ENCODE results near the gene DNAJA4.
"Not testable (repeated sequence)": the region's sequence is repeated elsewhere in the genome, so short reads cannot be mapped to it uniquely, and the experiment has no call there.

Gene DNAJA4

GRCh38 chr15:78232951-78233350 is 31.4 kb upstream of the DNAJA4 start:
- TF ChIP-seq POLR2AphosphoS5 (IDR thresholded peaks at IDR 0.05; ENCODE audit: low read depth, low read length) (no peak), TAF1 (IDR thresholded peaks at IDR 0.05; ENCODE audit: borderline replicate concordance, low read depth, low read length) (no peak), POLR2A (IDR thresholded peaks at IDR 0.05; ENCODE audit: low read depth, low read length) (no peak)
- FAIRE-seq (no peak), DNase-seq (ENCODE audit: insufficient read length) (no peak)

GRCh38 chr15:78233496-78233895 is 30.9 kb upstream of the DNAJA4 start:
- TF ChIP-seq TAF1 (IDR thresholded peaks at IDR 0.05; ENCODE audit: borderline replicate concordance, low read depth, low read length) = no peak
- no peak for TF ChIP-seq POLR2AphosphoS5 (IDR thresholded peaks at IDR 0.05; ENCODE audit: low read depth, low read length)
- TF ChIP-seq POLR2A (IDR thresholded peaks at IDR 0.05; ENCODE audit: low read depth, low read length) = no peak
- DNase-seq (ENCODE audit: insufficient read length) (no peak), FAIRE-seq (no peak)

- no peak for TF ChIP-seq TAF1 (IDR thresholded peaks at IDR 0.05; ENCODE audit: borderline replicate concordance, low read depth, low read length)
- no peak for TF ChIP-seq POLR2A (IDR thresholded peaks at IDR 0.05; ENCODE audit: low read depth, low read length)
- TF ChIP-seq POLR2AphosphoS5 (IDR thresholded peaks at IDR 0.05; ENCODE audit: low read depth, low read length) = no peak
- no peak for DNase-seq (ENCODE audit: insufficient read length)
- no peak for FAIRE-seq
Measured at GRCh38 chr15:78234515-78235040, 29.8 kb upstream of the DNAJA4 start, which contains the start of gene ACSBG1. TSS of gene ACSBG1 (minus strand) at chr15:78234565. CDS start at chr15:78234501, 64 bp downstream.

- no peak for DNase-seq (ENCODE audit: insufficient read length)
- FAIRE-seq = no peak
- TF ChIP-seq POLR2AphosphoS5 (IDR thresholded peaks at IDR 0.05; ENCODE audit: low read depth, low read length) (no peak), TAF1 (IDR thresholded peaks at IDR 0.05; ENCODE audit: borderline replicate concordance, low read depth, low read length) (no peak), POLR2A (IDR thresholded peaks at IDR 0.05; ENCODE audit: low read depth, low read length) (no peak)
Measured at GRCh38 chr15:78236491-78236890, 27.9 kb upstream of the DNAJA4 start.

GRCh38 chr15:78237146-78237545 is 27.2 kb upstream of the DNAJA4 start:
- no peak for DNase-seq (ENCODE audit: insufficient read length)
- FAIRE-seq = no peak
- TF ChIP-seq TAF1 (IDR thresholded peaks at IDR 0.05; ENCODE audit: borderline replicate concordance, low read depth, low read length) (no peak), POLR2AphosphoS5 (IDR thresholded peaks at IDR 0.05; ENCODE audit: low read depth, low read length) (no peak), POLR2A (IDR thresholded peaks at IDR 0.05; ENCODE audit: low read depth, low read length) (no peak)

- FAIRE-seq (no peak), DNase-seq (ENCODE audit: insufficient read length) (no peak)
- TF ChIP-seq TAF1 (IDR thresholded peaks at IDR 0.05; ENCODE audit: borderline replicate concordance, low read depth, low read length) (no peak), POLR2AphosphoS5 (IDR thresholded peaks at IDR 0.05; ENCODE audit: low read depth, low read length) (no peak), POLR2A (IDR thresholded peaks at IDR 0.05; ENCODE audit: low read depth, low read length) (no peak)
Measured at GRCh38 chr15:78239811-78240210, 24.6 kb upstream of the DNAJA4 start.

GRCh38 chr15:78241017-78241416 is 23.3 kb upstream of the DNAJA4 start:
- TF ChIP-seq POLR2AphosphoS5 (IDR thresholded peaks at IDR 0.05; ENCODE audit: low read depth, low read length) = no peak
- DNase-seq (ENCODE audit: insufficient read length) = peak; percentile 84
- FAIRE-seq = peak; percentile 63

- TF ChIP-seq POLR2AphosphoS5 (IDR thresholded peaks at IDR 0.05; ENCODE audit: low read depth, low read length) (no peak), TAF1 (IDR thresholded peaks at IDR 0.05; ENCODE audit: borderline replicate concordance, low read depth, low read length) (no peak), POLR2A (IDR thresholded peaks at IDR 0.05; ENCODE audit: low read depth, low read length) (no peak)
- DNase-seq (ENCODE audit: insufficient read length) (no peak), FAIRE-seq (no peak)
Measured at GRCh38 chr15:78242128-78242527, 22.2 kb upstream of the DNAJA4 start.

- DNase-seq (ENCODE audit: insufficient read length) (no peak), FAIRE-seq (no peak)
Measured at GRCh38 chr15:78243058-78243457, 21.3 kb upstream of the DNAJA4 start.

GRCh38 chr15:78243491-78243941 is 20.8 kb upstream of the DNAJA4 start:
- DNase-seq (ENCODE audit: insufficient read length) (no peak), FAIRE-seq (no peak)
- no peak for TF ChIP-seq POLR2AphosphoS5 (IDR thresholded peaks at IDR 0.05; ENCODE audit: low read depth, low read length)
- TF ChIP-seq POLR2A (IDR thresholded peaks at IDR 0.05; ENCODE audit: low read depth, low read length) = no peak
- no peak for TF ChIP-seq TAF1 (IDR thresholded peaks at IDR 0.05; ENCODE audit: borderline replicate concordance, low read depth, low read length)

More at GRCh38 chr15:78243058-78243457, 21.3 kb upstream of the DNAJA4 start:
- no peak for TF ChIP-seq POLR2AphosphoS5 (IDR thresholded peaks at IDR 0.05; ENCODE audit: low read depth, low read length)
- TF ChIP-seq POLR2A (IDR thresholded peaks at IDR 0.05; ENCODE audit: low read depth, low read length) = no peak
- no peak for TF ChIP-seq TAF1 (IDR thresholded peaks at IDR 0.05; ENCODE audit: borderline replicate concordance, low read depth, low read length)

GRCh38 chr15:78244101-78244500 is 20.3 kb upstream of the DNAJA4 start:
- FAIRE-seq = no peak
- TF ChIP-seq TAF1 (IDR thresholded peaks at IDR 0.05; ENCODE audit: borderline replicate concordance, low read depth, low read length) = no peak
- TF ChIP-seq POLR2AphosphoS5 (IDR thresholded peaks at IDR 0.05; ENCODE audit: low read depth, low read length) = no peak
- TF ChIP-seq POLR2A (IDR thresholded peaks at IDR 0.05; ENCODE audit: low read depth, low read length) = no peak
- DNase-seq (ENCODE audit: insufficient read length) = no peak

- no peak for DNase-seq (ENCODE audit: insufficient read length)
- no peak for FAIRE-seq
- TF ChIP-seq POLR2A (IDR thresholded peaks at IDR 0.05; ENCODE audit: low read depth, low read length) = no peak
- no peak for TF ChIP-seq TAF1 (IDR thresholded peaks at IDR 0.05; ENCODE audit: borderline replicate concordance, low read depth, low read length)
- TF ChIP-seq POLR2AphosphoS5 (IDR thresholded peaks at IDR 0.05; ENCODE audit: low read depth, low read length) = no peak
Measured at GRCh38 chr15:78244893-78245292, 19.5 kb upstream of the DNAJA4 start.

- DNase-seq (ENCODE audit: insufficient read length); FAIRE-seq: not testable (repeated sequence)
Measured at GRCh38 chr15:78245392-78245791, 19.0 kb upstream of the DNAJA4 start.

- not testable (repeated sequence) for DNase-seq (ENCODE audit: insufficient read length); FAIRE-seq
Measured at GRCh38 chr15:78245976-78246620, 18.3 kb upstream of the DNAJA4 start.
